Mammary epithelial cell (primary cell): ENCODE results near the gene RPS5.

Source experiments
- EZH2 ChIP-seq: IDR thresholded peaks from 2 replicates; pipeline ENCODE4 v1.6.1; 2012; ENCODE audit warnings: low read length, inconsistent platforms, borderline replicate concordance
- TF ChIP-seq, protein P1 (sequence below), 2 donors: IDR thresholded peaks in 1 of 2; conservative IDR thresholded peaks in 1 of 2; 2 replicates each; pipeline ENCODE4 v1.5.1; 2011 to 2012; ENCODE audit warnings: inconsistent platforms in 2 of 2, low read length in 2 of 2, mild to moderate bottlenecking in 2 of 2, control low read depth in 1 of 2, low read depth in 1 of 2; ENCODE audit not compliant: insufficient read depth in 1 of 2; ENCODE audit errors: extremely low read depth in 1 of 2

DNA sequence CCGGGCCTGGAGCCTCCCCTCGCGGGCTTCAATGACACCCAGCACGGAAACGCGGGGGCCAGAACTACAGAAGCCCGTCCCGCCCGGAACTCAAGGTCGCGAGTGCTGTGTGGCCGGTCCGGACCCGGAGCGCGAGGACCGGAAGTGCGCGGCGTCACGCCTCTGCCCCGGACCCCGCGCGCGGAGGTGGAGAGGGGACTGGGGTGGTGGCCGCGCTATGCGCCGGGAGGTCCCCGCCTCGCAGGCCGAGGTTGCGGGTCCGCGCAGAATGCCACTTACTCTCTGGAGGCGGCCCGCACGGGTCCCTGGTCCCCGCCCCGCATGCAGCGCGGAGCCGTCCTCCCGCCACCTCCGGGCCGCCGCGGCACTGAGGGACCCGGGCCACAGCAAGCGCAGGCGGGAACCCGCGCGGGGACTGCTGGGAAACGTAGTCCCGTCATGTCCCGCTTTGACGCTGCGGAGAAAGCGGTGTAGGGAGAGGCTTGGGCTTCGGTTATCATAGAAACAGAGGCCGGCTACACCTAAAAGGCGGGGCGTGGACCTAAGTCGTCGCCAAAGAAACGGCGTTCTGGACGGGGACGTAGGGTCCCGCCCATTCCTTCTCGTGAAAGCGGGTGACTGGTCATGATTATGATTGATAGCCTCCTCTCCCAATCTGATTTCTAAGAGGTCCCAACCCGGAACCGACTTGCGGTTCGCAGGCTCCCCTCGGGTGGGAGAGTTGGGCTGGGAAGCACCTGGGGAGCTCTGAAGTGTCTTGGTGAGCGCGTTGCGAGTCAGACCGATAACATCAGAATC is 6.2 kb upstream of the RPS5 start, which contains the start of gene ZNF837:
- TF ChIP-seq, protein P1, sequence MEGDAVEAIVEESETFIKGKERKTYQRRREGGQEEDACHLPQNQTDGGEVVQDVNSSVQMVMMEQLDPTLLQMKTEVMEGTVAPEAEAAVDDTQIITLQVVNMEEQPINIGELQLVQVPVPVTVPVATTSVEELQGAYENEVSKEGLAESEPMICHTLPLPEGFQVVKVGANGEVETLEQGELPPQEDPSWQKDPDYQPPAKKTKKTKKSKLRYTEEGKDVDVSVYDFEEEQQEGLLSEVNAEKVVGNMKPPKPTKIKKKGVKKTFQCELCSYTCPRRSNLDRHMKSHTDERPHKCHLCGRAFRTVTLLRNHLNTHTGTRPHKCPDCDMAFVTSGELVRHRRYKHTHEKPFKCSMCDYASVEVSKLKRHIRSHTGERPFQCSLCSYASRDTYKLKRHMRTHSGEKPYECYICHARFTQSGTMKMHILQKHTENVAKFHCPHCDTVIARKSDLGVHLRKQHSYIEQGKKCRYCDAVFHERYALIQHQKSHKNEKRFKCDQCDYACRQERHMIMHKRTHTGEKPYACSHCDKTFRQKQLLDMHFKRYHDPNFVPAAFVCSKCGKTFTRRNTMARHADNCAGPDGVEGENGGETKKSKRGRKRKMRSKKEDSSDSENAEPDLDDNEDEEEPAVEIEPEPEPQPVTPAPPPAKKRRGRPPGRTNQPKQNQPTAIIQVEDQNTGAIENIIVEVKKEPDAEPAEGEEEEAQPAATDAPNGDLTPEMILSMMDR (conservative IDR thresholded peaks at IDR 0.05 in 1 of 2, IDR thresholded peaks at IDR 0.05 in 1 of 2; ENCODE audit: extremely low read depth in 1 of 2, insufficient read depth in 1 of 2, low read depth in 1 of 2, low read length in 2 of 2) = no peak
- TF ChIP-seq EZH2 = no peak
